HepG2 (cell line): ENCODE results near the gene GDF9. TPM values are rescaled to one million over a fixed set of nuclear protein-coding genes. Genes with fewer than 3 reads are reported as not detected.

Source experiments
- ATAD3A ChIP-seq: sonication (generic); formaldehyde crosslinking; IDR thresholded peaks from 2 replicates; pipeline ENCODE4 v1.4.0; 2020; ENCODE audit warnings: missing genetic modification reagents
- ATF6 ChIP-seq: sonication (generic); formaldehyde crosslinking; conservative IDR thresholded peaks from 2 replicates; pipeline ENCODE4 v1.4.0; 2020; ENCODE audit warnings: missing genetic modification reagents
- BRCA1 ChIP-seq: sonication (generic); formaldehyde crosslinking; IDR thresholded peaks from 2 replicates; pipeline ENCODE4 v1.4.0; 2020; ENCODE audit warnings: missing genetic modification reagents
- CTCF ChIP-seq: sonication (generic); formaldehyde crosslinking; IDR thresholded peaks from 2 replicates; pipeline ENCODE4 v1.5.0; 2020; ENCODE audit warnings: mild to moderate bottlenecking, missing genetic modification reagents, moderate library complexity
- EEA1 ChIP-seq: sonication (generic); formaldehyde crosslinking; IDR thresholded peaks from 2 replicates; pipeline ENCODE4 v1.5.1; 2020; ENCODE audit warnings: mild to moderate bottlenecking, missing genetic modification reagents, borderline replicate concordance
- KDM3A ChIP-seq: IDR thresholded peaks from 2 replicates; pipeline ENCODE4 v1.6.1; 2018; ENCODE audit warnings: low read depth, missing compliant biosample characterization
- KLF13 ChIP-seq: sonication (generic); formaldehyde crosslinking; IDR thresholded peaks from 2 replicates; pipeline ENCODE4 v1.4.0; 2020; ENCODE audit warnings: mild to moderate bottlenecking, missing genetic modification reagents
- MBNL3 ChIP-seq: fragments of 250-450 bp; sonication (Bioruptor Pico); conservative IDR thresholded peaks from 2 replicates; pipeline ENCODE4 v1.8.0; 2022; ENCODE audit warnings: mild to moderate bottlenecking, inconsistent platforms
- NCOR1 ChIP-seq: fragments of 200-600 bp; sonication (generic); IDR thresholded peaks from 2 replicates; pipeline ENCODE4 v1.7.0; 2017; ENCODE audit warnings: antibody characterized with exemption, low read length, borderline replicate concordance
- PAXIP1 ChIP-seq: sonication (generic); formaldehyde crosslinking; conservative IDR thresholded peaks from 2 replicates; pipeline ENCODE4 v1.4.0; 2020; ENCODE audit warnings: mild to moderate bottlenecking, missing genetic modification reagents, moderate library complexity
- ZHX2 ChIP-seq, 2 experiments: sonication (generic) in 1 of 2; formaldehyde crosslinking in 1 of 2; IDR thresholded peaks; 2 replicates each; pipeline versions ENCODE4 v1.6.1 to v1.9.0; 2014 to 2022; ENCODE audit warnings: antibody characterized with exemption in 1 of 2, borderline replicate concordance in 1 of 2, inconsistent platforms in 1 of 2, low read depth in 1 of 2, missing genetic modification reagents in 1 of 2
- ZNF432 ChIP-seq: sonication (generic); formaldehyde crosslinking; IDR thresholded peaks from 2 replicates; pipeline ENCODE4 v1.5.0; 2020; ENCODE audit warnings: missing genetic modification reagents, mild to moderate bottlenecking, borderline replicate concordance
- ZNF607 ChIP-seq: sonication (generic); formaldehyde crosslinking; IDR thresholded peaks from 2 replicates; pipeline ENCODE4 v1.5.1; 2020; ENCODE audit warnings: missing genetic modification reagents, mild to moderate bottlenecking, borderline replicate concordance
- polyA plus RNA-seq, 8 experiments: library from polyadenylated mRNA; depleted of rRNA in 3 of 8; stranded (reverse) in 7 of 8; unstranded in 1 of 8; fragments of >200 nt; fragmentation: Illumina TruSeq in 4 of 8; extraction: Trizol in 4 of 8; gene quantifications; 2 replicates each; pipeline versions ENCODE4 v1.2.1 to v1.2.3, GENCODE V29; 2011 to 2016; ENCODE audit warnings: low read depth in 4 of 8, missing spikeins in 1 of 8, mixed read lengths in 1 of 8; ENCODE audit not compliant: insufficient read depth in 1 of 8
- total RNA-seq, 5 experiments: library from RNA; depleted of rRNA; stranded (reverse); fragments of >200 nt; fragmentation: Illumina TruSeq; extraction: Trizol; gene quantifications; 2 replicates each; pipeline ENCODE4 v1.2.3, GENCODE V29; 2016; ENCODE audit warnings: low read depth in 1 of 5
- TF ChIP-seq, protein P1 (sequence below): sonication (generic); formaldehyde crosslinking; IDR thresholded peaks from 2 replicates; pipeline ENCODE4 v1.5.0; 2020; ENCODE audit warnings: missing genetic modification reagents

GDF9 gene
- total and polyA plus RNA-seq, 2 of the 13 experiments (the other 11 are each of a cell fraction or from before 2014, with no cell fraction given), result 0.33 to 0.38 TPM

DNA sequence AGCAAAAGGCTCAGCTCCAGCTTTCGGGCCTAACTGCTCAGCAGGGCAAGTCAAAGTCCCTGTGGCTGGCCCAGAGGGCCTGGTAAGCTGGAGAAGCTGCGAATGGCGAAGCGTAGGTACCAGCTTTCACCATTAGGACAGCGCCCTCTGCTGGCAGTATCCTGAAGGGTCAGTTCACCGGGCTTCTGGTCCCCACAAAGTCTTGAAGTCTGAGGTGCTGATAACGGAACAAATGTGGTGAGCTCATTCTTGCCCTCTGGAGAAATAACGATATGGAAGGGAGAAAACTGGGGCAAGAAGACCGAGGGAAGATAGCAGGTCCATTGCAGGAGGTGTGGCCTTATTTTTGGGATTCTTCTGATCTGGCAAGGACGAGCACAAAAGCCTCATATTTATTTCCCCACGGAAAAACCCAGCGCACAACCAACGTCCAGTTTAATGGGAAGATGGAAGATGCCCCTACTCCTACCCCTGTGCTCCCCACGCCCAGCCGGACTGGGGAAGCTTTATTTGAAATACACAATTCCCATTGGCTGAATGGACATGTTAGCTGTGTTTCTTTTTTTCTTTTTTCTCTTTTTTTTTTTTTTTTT, 46.0 kb downstream of the GDF9 start (continued):
- TF ChIP-seq ZHX2 (IDR thresholded peaks at IDR 0.05; ENCODE audit: low read depth) (no peak), ZHX2 (CRISPR knock-in tag; IDR thresholded peaks at IDR 0.05; ENCODE audit: borderline replicate concordance) (no peak), CTCF (CRISPR knock-in tag) (peak; percentile 96), PAXIP1 (CRISPR knock-in tag) (peak; percentile 35), ZNF607 (CRISPR knock-in tag) (no peak), KDM3A (no peak), ATAD3A (CRISPR knock-in tag) (no peak), ATF6 (no peak), EEA1 (CRISPR knock-in tag) (no peak), ZNF432 (CRISPR knock-in tag) (no peak), MBNL3 (CRISPR knock-in tag) (no peak), BRCA1 (CRISPR knock-in tag) (peak; percentile 19; the same call in 1 of the 2 replicates), NCOR1 (no peak; the same call in 1 of the 2 replicates), KLF13 (CRISPR knock-in tag) (no peak)
- TF ChIP-seq, protein P1, sequence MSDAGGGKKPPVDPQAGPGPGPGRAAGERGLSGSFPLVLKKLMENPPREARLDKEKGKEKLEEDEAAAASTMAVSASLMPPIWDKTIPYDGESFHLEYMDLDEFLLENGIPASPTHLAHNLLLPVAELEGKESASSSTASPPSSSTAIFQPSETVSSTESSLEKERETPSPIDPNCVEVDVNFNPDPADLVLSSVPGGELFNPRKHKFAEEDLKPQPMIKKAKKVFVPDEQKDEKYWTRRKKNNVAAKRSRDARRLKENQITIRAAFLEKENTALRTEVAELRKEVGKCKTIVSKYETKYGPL (CRISPR knock-in tag), result no peak
